ENCODE measurements around the gene IGFALS.

IGFALS gene

GRCh38 chr16:1823821-1824220 is 30.3 kb upstream of the IGFALS start:
- no peak overlapping the region for H3K4me3 ChIP-seq (ENCODE audit: low read length in 2 of 2)
- no peak overlapping the region for H3K14ac ChIP-seq (ENCODE audit: low read length)
- H3K4me2 ChIP-seq (ENCODE audit: insufficient read depth, low read length, poor library complexity, severe bottlenecking), result no peak overlapping the region
- WGBS, 2 donors (ENCODE audit: extremely low coverage in 2 of 2, insufficient read length in 2 of 2, insufficient replicate concordance in 1 of 2), result no CpG with 5 or more reads among the region's 9 CpGs
- H3K23ac ChIP-seq (ENCODE audit: low read depth, low read length, poor library complexity), result no peak overlapping the region
- H4K8ac ChIP-seq (ENCODE audit: low read depth, low read length), result no peak overlapping the region
- H3K9ac ChIP-seq (ENCODE audit: low read depth, low read length, poor library complexity), result no peak overlapping the region
- no peak overlapping the region for H2BK5ac ChIP-seq (ENCODE audit: low read length)
- H3K18ac ChIP-seq (ENCODE audit: low read length), result no peak overlapping the region
- H3K4me1 ChIP-seq (ENCODE audit: control insufficient read depth in 2 of 2, insufficient read depth in 1 of 2, low read depth in 1 of 2, low read length in 2 of 2), result peaks cover 0 to 10% of the 10 kb centered on the region in 2 donors
- DNase-seq (ENCODE audit: low spot score), result no peak
- H3K27ac ChIP-seq (replicated peaks; ENCODE audit: low read length), result no peak overlapping the region
- peaks cover 10 to 26% of the 10 kb centered on the region in 2 donors for H3K36me3 ChIP-seq (replicated peaks in 1 of 2; ENCODE audit: control insufficient read depth in 2 of 2, insufficient read depth in 2 of 2, low read length in 2 of 2)
- peaks cover 16% of the 10 kb centered on the region for H3K79me1 ChIP-seq (ENCODE audit: low read depth, low read length)
- H2BK120ac ChIP-seq (ENCODE audit: low read depth, low read length), result no peak overlapping the region
- H2AFZ ChIP-seq (ENCODE audit: low read length), result no peak overlapping the region
- no peak overlapping the region for H2AK5ac ChIP-seq (ENCODE audit: low read depth, low read length)
- no peak overlapping the region for H2BK15ac ChIP-seq (ENCODE audit: low read length)
- H3K9me3 ChIP-seq (replicated peaks in 1 of 2; ENCODE audit: control insufficient read depth in 2 of 2, insufficient read depth in 1 of 2, low read depth in 1 of 2, low read length in 2 of 2), result no peaks in the 10 kb centered on the region
- H2BK12ac ChIP-seq (ENCODE audit: low read length), result no peak overlapping the region
- no peak overlapping the region for H3K4ac ChIP-seq (ENCODE audit: low read length)
- no peak overlapping the region for H4K91ac ChIP-seq (ENCODE audit: low read depth, low read length, poor library complexity)
- no peaks in the 10 kb centered on the region for H3K27me3 ChIP-seq (ENCODE audit: control insufficient read depth in 3 of 3, insufficient read depth in 3 of 3, low read depth in 1 of 3, low read length in 3 of 3)

- Histone ChIP-seq H3K79me1 (ENCODE audit: low read depth, low read length) (peaks cover 16% of the 10 kb centered on the region), H3K9me3 (replicated peaks in 1 of 2; ENCODE audit: control insufficient read depth in 2 of 2, insufficient read depth in 1 of 2, low read depth in 1 of 2, low read length in 2 of 2) (no peaks in the 10 kb centered on the region), H3K18ac (ENCODE audit: low read length) (no peak overlapping the region), H3K4ac (ENCODE audit: low read length) (no peak overlapping the region), H4K8ac (ENCODE audit: low read depth, low read length) (no peak overlapping the region), H3K4me1 (ENCODE audit: control insufficient read depth in 2 of 2, insufficient read depth in 1 of 2, low read depth in 1 of 2, low read length in 2 of 2) (peaks cover 0 to 7% of the 10 kb centered on the region in 2 donors), H2BK5ac (ENCODE audit: low read length) (no peak overlapping the region), H2BK12ac (ENCODE audit: low read length) (no peak overlapping the region), H2AK5ac (ENCODE audit: low read depth, low read length) (no peak overlapping the region), H3K4me2 (ENCODE audit: insufficient read depth, low read length, poor library complexity, severe bottlenecking) (no peak overlapping the region), H3K9ac (ENCODE audit: low read depth, low read length, poor library complexity) (no peak overlapping the region), H3K27me3 (ENCODE audit: control insufficient read depth in 3 of 3, insufficient read depth in 3 of 3, low read depth in 1 of 3, low read length in 3 of 3) (no peaks in the 10 kb centered on the region), H4K91ac (ENCODE audit: low read depth, low read length, poor library complexity) (no peak overlapping the region), H3K4me3 (ENCODE audit: low read length in 2 of 2) (no peak overlapping the region), H2BK15ac (ENCODE audit: low read length) (no peak overlapping the region), H3K23ac (ENCODE audit: low read depth, low read length, poor library complexity) (no peak overlapping the region), H3K14ac (ENCODE audit: low read length) (no peak overlapping the region), H3K36me3 (replicated peaks in 1 of 2; ENCODE audit: control insufficient read depth in 2 of 2, insufficient read depth in 2 of 2, low read length in 2 of 2) (peaks cover 10 to 32% of the 10 kb centered on the region in 2 donors), H2AFZ (ENCODE audit: low read length) (no peak overlapping the region), H2BK120ac (ENCODE audit: low read depth, low read length) (no peak overlapping the region), H3K27ac (replicated peaks; ENCODE audit: low read length) (no peak overlapping the region)
- no CpG with 5 or more reads among the region's 16 CpGs for WGBS, 2 donors (ENCODE audit: extremely low coverage in 2 of 2, insufficient read length in 2 of 2, insufficient replicate concordance in 1 of 2)
- no peak for DNase-seq (ENCODE audit: low spot score)
Measured at GRCh38 chr16:1822801-1823200, 29.3 kb upstream of the IGFALS start.

- Histone ChIP-seq H2BK12ac (ENCODE audit: low read length) (no peak overlapping the region), H2AK5ac (ENCODE audit: low read depth, low read length) (no peak overlapping the region), H3K4me1 (ENCODE audit: control insufficient read depth in 2 of 2, insufficient read depth in 1 of 2, low read depth in 1 of 2, low read length in 2 of 2) (no peaks in the 10 kb centered on the region), H2AFZ (ENCODE audit: low read length) (no peak overlapping the region), H3K14ac (ENCODE audit: low read length) (no peak overlapping the region), H3K18ac (ENCODE audit: low read length) (no peak overlapping the region), H3K27ac (replicated peaks; ENCODE audit: low read length) (no peak overlapping the region), H4K91ac (ENCODE audit: low read depth, low read length, poor library complexity) (no peak overlapping the region), H3K4me2 (ENCODE audit: insufficient read depth, low read length, poor library complexity, severe bottlenecking) (no peak overlapping the region), H3K36me3 (replicated peaks in 1 of 2; ENCODE audit: control insufficient read depth in 2 of 2, insufficient read depth in 2 of 2, low read length in 2 of 2) (peaks cover 10 to 40% of the 10 kb centered on the region in 2 donors), H3K27me3 (ENCODE audit: control insufficient read depth in 3 of 3, insufficient read depth in 3 of 3, low read depth in 1 of 3, low read length in 3 of 3) (no peaks in the 10 kb centered on the region), H2BK15ac (ENCODE audit: low read length) (no peak overlapping the region), H3K4ac (ENCODE audit: low read length) (no peak overlapping the region), H3K79me1 (ENCODE audit: low read depth, low read length) (peaks cover 16% of the 10 kb centered on the region), H3K9me3 (replicated peaks in 1 of 2; ENCODE audit: control insufficient read depth in 2 of 2, insufficient read depth in 1 of 2, low read depth in 1 of 2, low read length in 2 of 2) (no peaks in the 10 kb centered on the region), H3K4me3 (ENCODE audit: low read length in 2 of 2) (no peak overlapping the region), H2BK5ac (ENCODE audit: low read length) (no peak overlapping the region), H3K23ac (ENCODE audit: low read depth, low read length, poor library complexity) (no peak overlapping the region), H3K9ac (ENCODE audit: low read depth, low read length, poor library complexity) (peak overlapping the region; percentile 21), H4K8ac (ENCODE audit: low read depth, low read length) (no peak overlapping the region), H2BK120ac (ENCODE audit: low read depth, low read length) (no peak overlapping the region)
- DNase-seq (ENCODE audit: low spot score), result no peak
- no CpG with 5 or more reads among the region's 24 CpGs for WGBS, 2 donors (ENCODE audit: extremely low coverage in 2 of 2, insufficient read length in 2 of 2, insufficient replicate concordance in 1 of 2)
Measured at GRCh38 chr16:1821861-1822611, 28.5 kb upstream of the IGFALS start.

- Histone ChIP-seq H4K91ac (ENCODE audit: low read depth, low read length, poor library complexity) (no peak overlapping the region), H3K4me2 (ENCODE audit: insufficient read depth, low read length, poor library complexity, severe bottlenecking) (no peak overlapping the region), H3K18ac (ENCODE audit: low read length) (no peak overlapping the region), H2BK120ac (ENCODE audit: low read depth, low read length) (no peak overlapping the region), H3K4me1 (ENCODE audit: control insufficient read depth in 2 of 2, insufficient read depth in 1 of 2, low read depth in 1 of 2, low read length in 2 of 2) (no peaks in the 10 kb centered on the region), H2BK15ac (ENCODE audit: low read length) (no peak overlapping the region), H3K27ac (replicated peaks; ENCODE audit: low read length) (no peak overlapping the region), H3K9ac (ENCODE audit: low read depth, low read length, poor library complexity) (no peak overlapping the region), H2BK12ac (ENCODE audit: low read length) (no peak overlapping the region), H2AK5ac (ENCODE audit: low read depth, low read length) (no peak overlapping the region), H3K36me3 (replicated peaks in 1 of 2; ENCODE audit: control insufficient read depth in 2 of 2, insufficient read depth in 2 of 2, low read length in 2 of 2) (peaks cover 17 to 48% of the 10 kb centered on the region in 2 donors), H2AFZ (ENCODE audit: low read length) (no peak overlapping the region), H3K4ac (ENCODE audit: low read length) (no peak overlapping the region), H3K27me3 (ENCODE audit: control insufficient read depth in 3 of 3, insufficient read depth in 3 of 3, low read depth in 1 of 3, low read length in 3 of 3) (no peaks in the 10 kb centered on the region), H3K4me3 (ENCODE audit: low read length in 2 of 2) (no peak overlapping the region), H3K79me1 (ENCODE audit: low read depth, low read length) (peaks cover 19% of the 10 kb centered on the region), H3K23ac (ENCODE audit: low read depth, low read length, poor library complexity) (no peak overlapping the region), H3K9me3 (replicated peaks in 1 of 2; ENCODE audit: control insufficient read depth in 2 of 2, insufficient read depth in 1 of 2, low read depth in 1 of 2, low read length in 2 of 2) (no peaks in the 10 kb centered on the region), H2BK5ac (ENCODE audit: low read length) (no peak overlapping the region), H4K8ac (ENCODE audit: low read depth, low read length) (peak overlapping the region; percentile 43), H3K14ac (ENCODE audit: low read length) (no peak overlapping the region)
- no peak for DNase-seq (ENCODE audit: low spot score)
- no CpG with 5 or more reads among the region's 12 CpGs for WGBS, 2 donors (ENCODE audit: extremely low coverage in 2 of 2, insufficient read length in 2 of 2, insufficient replicate concordance in 1 of 2)
Measured at GRCh38 chr16:1820946-1821290, 27.4 kb upstream of the IGFALS start.

Measured in neuronal stem cell (in vitro differentiated cells).